Measurements from ENCODE around the gene CSRP2.

The CSRP2 gene

GRCh38 chr12:76898442-76898841 lies 19.6 kb upstream of the CSRP2 start:
- TF ChIP-seq CTCF (IDR thresholded peaks at IDR 0.05; ENCODE audit: low read depth, low read length): no peak
- no peaks in the 10 kb centered on the region for H3K4me1 ChIP-seq
- H3K4me3 ChIP-seq (ENCODE audit: low read depth, low read length): no peak overlapping the region
- H3K36me3 ChIP-seq: no peaks in the 10 kb centered on the region
- H3K9me3 ChIP-seq: no peaks in the 10 kb centered on the region
- no peak for DNase-seq
- no peaks in the 10 kb centered on the region for H3K27me3 ChIP-seq

- Histone ChIP-seq H3K4me3 (ENCODE audit: low read depth, low read length) (no peak overlapping the region), H3K27me3 (no peaks in the 10 kb centered on the region), H3K36me3 (no peaks in the 10 kb centered on the region), H3K4me1 (no peaks in the 10 kb centered on the region), H3K9me3 (no peaks in the 10 kb centered on the region)
- no peak for TF ChIP-seq CTCF (IDR thresholded peaks at IDR 0.05; ENCODE audit: low read depth, low read length)
- no peak for DNase-seq
These were observed 17.5 kb upstream of the CSRP2 start for GRCh38 chr12:76896274-76896673.

GRCh38 chr12:76895796-76896195 lies 17.0 kb upstream of the CSRP2 start:
- no peak for DNase-seq
- no peaks in the 10 kb centered on the region for H3K9me3 ChIP-seq
- no peak overlapping the region for H3K4me3 ChIP-seq (ENCODE audit: low read depth, low read length)
- TF ChIP-seq CTCF (IDR thresholded peaks at IDR 0.05; ENCODE audit: low read depth, low read length): no peak
- no peaks in the 10 kb centered on the region for H3K36me3 ChIP-seq
- H3K4me1 ChIP-seq: no peaks in the 10 kb centered on the region
- no peaks in the 10 kb centered on the region for H3K27me3 ChIP-seq

DNA sequence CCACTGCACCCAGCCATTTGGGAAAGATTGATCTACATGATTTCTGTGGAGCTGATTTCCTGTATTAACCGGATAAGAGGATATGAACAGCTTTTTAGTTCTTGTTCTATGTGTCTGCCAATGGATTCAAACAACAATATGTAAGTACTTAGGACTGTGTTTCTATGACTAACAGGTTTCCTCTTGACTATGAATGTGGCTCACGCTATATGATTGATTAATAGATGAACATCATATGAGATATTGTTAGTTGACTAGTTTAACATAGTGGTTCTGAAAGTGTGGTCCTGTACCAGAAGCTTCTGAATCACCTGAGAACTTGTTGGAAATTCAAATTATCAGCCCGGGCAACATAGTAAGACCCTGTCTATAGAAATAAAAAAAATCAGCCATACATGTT lies 12.8 kb upstream of the CSRP2 start:
- DNase-seq: no peak
- no peak for TF ChIP-seq CTCF (IDR thresholded peaks at IDR 0.05; ENCODE audit: low read depth, low read length)

GRCh38 chr12:76890151-76891143 lies 11.6 kb upstream of the CSRP2 start:
- H3K4me3 ChIP-seq (ENCODE audit: low read depth, low read length): no peak overlapping the region
- no peaks in the 10 kb centered on the region for H3K27me3 ChIP-seq
- H3K9me3 ChIP-seq: no peaks in the 10 kb centered on the region
- TF ChIP-seq CTCF (IDR thresholded peaks at IDR 0.05; ENCODE audit: low read depth, low read length): no peak
- no peak for DNase-seq
- H3K4me1 ChIP-seq: no peaks in the 10 kb centered on the region
- H3K36me3 ChIP-seq: no peaks in the 10 kb centered on the region

More for the DNA sequence above, 12.8 kb upstream of the CSRP2 start:
- no peaks in the 10 kb centered on the region for H3K9me3 ChIP-seq
- no peaks in the 10 kb centered on the region for H3K4me1 ChIP-seq
- H3K36me3 ChIP-seq: no peaks in the 10 kb centered on the region
- no peaks in the 10 kb centered on the region for H3K27me3 ChIP-seq
- no peak overlapping the region for H3K4me3 ChIP-seq (ENCODE audit: low read depth, low read length)

GRCh38 chr12:76888775-76889174 lies 10.0 kb upstream of the CSRP2 start:
- TF ChIP-seq CTCF (IDR thresholded peaks at IDR 0.05; ENCODE audit: low read depth, low read length): no peak
- Histone ChIP-seq H3K4me1 (no peaks in the 10 kb centered on the region), H3K36me3 (no peaks in the 10 kb centered on the region), H3K9me3 (no peaks in the 10 kb centered on the region), H3K27me3 (no peaks in the 10 kb centered on the region), H3K4me3 (ENCODE audit: low read depth, low read length) (no peak overlapping the region)
- DNase-seq: no peak
